ENCODE data around the gene ANKRD29. TPM values are rescaled to one million over a fixed set of nuclear protein-coding genes. Genes with fewer than 3 reads are reported as not detected.
A peak's percentile ranks its signal among the peaks of the same experiment; 100 is the strongest.

The ANKRD29 gene
- total and polyA plus RNA-seq, 10 of the 15 experiments (the other 5 are each of a cell fraction or from before 2014, with no cell fraction given): 0.53 to 9.2 (median 1.6) TPM

GRCh38 chr18:23585007-23585871 lies 77.5 kb downstream of the ANKRD29 start:
- Histone ChIP-seq H3K9me3 (replicated peaks; ENCODE audit: control insufficient read depth, insufficient read depth, low read length) (no peaks in the 10 kb centered on the region), H3K79me2 (ENCODE audit: control insufficient read depth, insufficient read depth, low read length) (peaks cover 45% of the 10 kb centered on the region), H4K20me1 (ENCODE audit: control insufficient read depth, insufficient read depth) (no peaks in the 10 kb centered on the region), H3K4me2 (ENCODE audit: control insufficient read depth, insufficient read depth) (peak overlapping the region; percentile 82), H3K4me1 (ENCODE audit: control insufficient read depth, insufficient read depth, low read length) (peaks cover 11% of the 10 kb centered on the region), H3K36me3 (ENCODE audit: control insufficient read depth in 2 of 2, insufficient read depth in 2 of 2, low read length in 1 of 2) (no peaks in the 10 kb centered on the region; a peak in 1 of 4 replicates), H3K4me3 (peak overlapping the region; percentile 91), H3K27ac (ENCODE audit: control insufficient read depth, insufficient read depth) (peak overlapping the region; percentile 96), H3K27me3 (replicated peaks in 1 of 2; ENCODE audit: control insufficient read depth in 2 of 2, insufficient read depth in 2 of 2, low read length in 1 of 2) (no peaks in the 10 kb centered on the region), H3K9ac (ENCODE audit: control insufficient read depth, insufficient read depth, low read length) (peak overlapping the region; percentile 87), H2AFZ (ENCODE audit: control insufficient read depth, low read depth, low read length) (peak overlapping the region; percentile 78)
- in situ Hi-C loops (cut with MboI) (no loop called here), intact Hi-C loops (cut with micrococcal nuclease; ENCODE audit: unreplicated experiment) (loop anchor here (5.0 kb wide), 1 partner anchor 68 kb away; no protein-coding TSS in a partner anchor)
- FAIRE-seq: no peak
- SMC1A ChIA-PET (ENCODE audit: uncharacterized antibody, unreplicated experiment): interaction anchor here (0.6 to 3.2 kb wide), 27 partner anchors 12 to 626 kb away, joined by 3 to 28 read pairs (median 4); no protein-coding TSS in a partner anchor
- CTCF ChIA-PET: interaction anchor here (0.8 to 3.2 kb wide), 19 partner anchors 11 to 161 kb away, joined by 3 to 21 read pairs (median 3); no protein-coding TSS in a partner anchor
- ATAC-seq: peak; percentile 42
- 13% methylated on average over 19 of the region's 19 CpGs for WGBS (ENCODE audit: insufficient coverage, insufficient replicate concordance, low lambda C conversion rate, missing lambda C conversion rate)
- TSS peak; percentile 85 for BruUV-seq (replicated peaks)
- POLR2A ChIA-PET: interaction anchor here (0.6 to 2.8 kb wide), 13 partner anchors 11 to 1484 kb away, joined by 3 to 33 read pairs (median 4); partner anchors contain the start of gene RIOK3
- RAD21 ChIA-PET (ENCODE audit: unreplicated experiment): interaction anchor here (0.7 to 2.6 kb wide), 11 partner anchors 29 to 802 kb away, joined by 3 to 22 read pairs (median 3); no protein-coding TSS in a partner anchor
- peak; percentile 28 for DNase-seq (ENCODE audit: low read depth, low spot score)
- no peak for TF ChIP-seq NR2C1 (IDR thresholded peaks at IDR 0.05)
- no peak for TF ChIP-seq ATF2 (IDR thresholded peaks at IDR 0.05; ENCODE audit: low read length)
- no peak for TF ChIP-seq ZNF207 (IDR thresholded peaks at IDR 0.05; ENCODE audit: borderline replicate concordance)
- TF ChIP-seq SMAD5 (IDR thresholded peaks at IDR 0.05; ENCODE audit: low read depth): no peak
- no peak for TF ChIP-seq BCLAF1 (IDR thresholded peaks at IDR 0.05)
- no peak for TF ChIP-seq GABPA (IDR thresholded peaks at IDR 0.05; ENCODE audit: low read depth)
- no peak for TF ChIP-seq TARDBP (IDR thresholded peaks at IDR 0.05; ENCODE audit: borderline replicate concordance)
- TF ChIP-seq RB1 (IDR thresholded peaks at IDR 0.05; ENCODE audit: borderline replicate concordance): no peak; the same call in 1 of the 2 replicates
- no peak for TF ChIP-seq JUND (IDR thresholded peaks at IDR 0.05; ENCODE audit: low read depth, low read length)
- TF ChIP-seq MTA2 (IDR thresholded peaks at IDR 0.05; ENCODE audit: low read depth): peak; percentile 44
- peak; percentile 38 for TF ChIP-seq IKZF1 (conservative IDR thresholded peaks at IDR 0.05)
- TF ChIP-seq ELK1 (IDR thresholded peaks at IDR 0.05; ENCODE audit: low read depth, low read length): no peak
- no peak for TF ChIP-seq ZBTB4 (CRISPR knock-in tag; IDR thresholded peaks at IDR 0.05)
- TF ChIP-seq MTA3 (IDR thresholded peaks at IDR 0.05; ENCODE audit: borderline replicate concordance, low read length): no peak
